IMR-90 (cell line): ENCODE results near the gene MTMR4. TPM values are rescaled to one million over a fixed set of nuclear protein-coding genes. Genes with fewer than 3 reads are reported as not detected.

Experiments
- ATAC-seq: fragments of 200-7000 bp; cut with Tn5 transposase; 2 replicates; pipeline ENCODE4 v1.9.1; 2020; ENCODE audit warnings: low read depth, mild to moderate bottlenecking, moderate library complexity
- BruUV-seq: library from RNA; stranded (reverse); fragments of 400-500 nt; replicated peaks from 2 replicates; lab custom pipeline; 2021; lab: Mats Ljungman, UMichigan
- CTCF ChIA-PET: fragments of 300-600 bp; formaldehyde crosslinking; extraction: SDS; loops from one replicate; lab custom pipeline; 2021; ENCODE audit warnings: antibody characterized with exemption; lab: Yijun Ruan, JAX
- POLR2A ChIA-PET: fragments of 300-600 bp; sonication (Branson Sonifier 250); formaldehyde crosslinking; loops from one replicate; lab custom pipeline; 2022; ENCODE audit warnings: antibody characterized with exemption; ENCODE audit not compliant: unreplicated experiment; lab: Charles Lee
- DNase-seq: peaks from one replicate; pipeline ENCODE4 v3.0.0; 2013
- H2AFZ ChIP-seq: replicated peaks from 2 replicates; pipeline ENCODE3; 2013; ENCODE audit warnings: low read length, mild to moderate bottlenecking; ENCODE audit not compliant: poor library complexity
- H2AK5ac ChIP-seq: 2 replicates; pipeline ENCODE4 v1.6.1; 2013; ENCODE audit warnings: low read depth, low read length, inconsistent platforms
- H2AK9ac ChIP-seq: replicated peaks from 2 replicates; pipeline ENCODE3; 2013; ENCODE audit warnings: mild to moderate bottlenecking, low read depth, low read length, moderate library complexity; ENCODE audit not compliant: poor library complexity
- H2BK120ac ChIP-seq: 2 replicates; pipeline ENCODE4 v1.6.1; 2013; ENCODE audit warnings: low read depth, low read length, inconsistent platforms
- H2BK15ac ChIP-seq: 3 replicates; pipeline ENCODE4 v1.6.1; 2013; ENCODE audit warnings: low read depth, low read length, inconsistent platforms
- H2BK20ac ChIP-seq: 2 replicates; pipeline ENCODE4 v1.6.1; 2013; ENCODE audit warnings: low read depth, mild to moderate bottlenecking, inconsistent platforms, low read length, moderate library complexity
- H2BK5ac ChIP-seq: 2 replicates; pipeline ENCODE4 v1.6.1; 2013; ENCODE audit warnings: mild to moderate bottlenecking, low read depth, low read length, inconsistent platforms; ENCODE audit not compliant: poor library complexity, severe bottlenecking
- H3K14ac ChIP-seq: replicated peaks from 2 replicates; pipeline ENCODE4 v1.6.1; 2013; ENCODE audit warnings: low read depth, low read length, inconsistent platforms
- H3K18ac ChIP-seq: 2 replicates; pipeline ENCODE4 v1.6.1; 2013; ENCODE audit warnings: low read depth, low read length, control low read depth
- H3K23ac ChIP-seq: 2 replicates; pipeline ENCODE4 v1.6.1; 2013; ENCODE audit warnings: low read depth, low read length, inconsistent platforms
- H3K27ac ChIP-seq: 2 replicates; pipeline ENCODE4 v1.5.1; 2013; ENCODE audit warnings: mild to moderate bottlenecking, control low read depth, low read length; ENCODE audit not compliant: insufficient read depth
- H3K27me3 ChIP-seq: 2 replicates; pipeline ENCODE4 v1.6.1; 2013; ENCODE audit warnings: low read length; ENCODE audit not compliant: control insufficient read depth, insufficient read depth
- H3K36me3 ChIP-seq: 2 replicates; pipeline ENCODE4 v1.6.1; 2013; ENCODE audit warnings: low read length, mixed read lengths; ENCODE audit not compliant: control insufficient read depth, insufficient read depth
- H3K4ac ChIP-seq: 2 replicates; pipeline ENCODE4 v1.6.1; 2013; ENCODE audit warnings: low read depth, low read length, inconsistent platforms
- H3K4me1 ChIP-seq: 2 replicates; pipeline ENCODE4 v1.6.1; 2013; ENCODE audit warnings: low read length, mixed read lengths; ENCODE audit not compliant: control insufficient read depth, insufficient read depth
- H3K4me2 ChIP-seq: 2 replicates; pipeline ENCODE4 v1.6.1; 2013; ENCODE audit warnings: low read depth, mild to moderate bottlenecking, control low read depth, low read length, moderate library complexity
- H3K4me3 ChIP-seq: 2 replicates; pipeline ENCODE4 v1.5.1; 2013; ENCODE audit warnings: low read depth, mild to moderate bottlenecking, control low read depth, low read length, moderate library complexity; ENCODE audit not compliant: insufficient read depth
- H3K56ac ChIP-seq: 2 replicates; pipeline ENCODE4 v1.6.1; 2013; ENCODE audit warnings: low read length, inconsistent platforms; ENCODE audit not compliant: insufficient read depth; ENCODE audit errors: extremely low read depth
- H3K79me1 ChIP-seq, 2 experiments: 2 replicates each; pipeline ENCODE4 v1.6.1; 2013; ENCODE audit warnings: low read length in 2 of 2, inconsistent platforms in 1 of 2, low read depth in 1 of 2
- H3K9ac ChIP-seq: 2 replicates; pipeline ENCODE4 v1.6.1; 2013; ENCODE audit warnings: low read depth, low read length, control low read depth
- H3K9me1 ChIP-seq: 2 replicates; pipeline ENCODE4 v1.6.1; 2013; ENCODE audit warnings: low read length, inconsistent platforms; ENCODE audit not compliant: insufficient read depth
- H3K9me3 ChIP-seq: 2 replicates; pipeline ENCODE4 v1.6.1; 2013; ENCODE audit warnings: low read length; ENCODE audit not compliant: control insufficient read depth, insufficient read depth
- H4K20me1 ChIP-seq: 2 replicates; pipeline ENCODE4 v1.6.1; 2013; ENCODE audit warnings: low read length, inconsistent platforms; ENCODE audit not compliant: insufficient read depth
- H4K5ac ChIP-seq: 2 replicates; pipeline ENCODE4 v1.6.1; 2013; ENCODE audit warnings: mild to moderate bottlenecking, low read depth, low read length, control low read depth
- H4K8ac ChIP-seq, 2 experiments: 2 replicates each; pipeline ENCODE4 v1.6.1; 2013; ENCODE audit warnings: low read depth in 2 of 2, low read length in 2 of 2, control low read depth in 1 of 2, inconsistent platforms in 1 of 2
- H4K91ac ChIP-seq: 2 replicates; pipeline ENCODE4 v1.6.1; 2013; ENCODE audit warnings: low read depth, low read length, inconsistent platforms; ENCODE audit not compliant: insufficient read depth
- BHLHE40 ChIP-seq: fragments of 150-350 bp; IDR thresholded peaks from 2 replicates; pipeline ENCODE4 v1.6.1; 2016; ENCODE audit warnings: mild to moderate bottlenecking, low read depth, low read length
- CEBPB ChIP-seq: IDR thresholded peaks from 2 replicates; pipeline ENCODE4 v1.6.1; 2012; ENCODE audit warnings: low read depth, low read length, improper control_type of control experiment
- CHD1 ChIP-seq: IDR thresholded peaks from 2 replicates; pipeline ENCODE4 v1.6.1; 2012; ENCODE audit warnings: low read depth, low read length, improper control_type of control experiment
- ELK1 ChIP-seq: fragments of 150-350 bp; IDR thresholded peaks from 2 replicates; pipeline ENCODE4 v1.6.1; 2016; ENCODE audit warnings: low read depth, mild to moderate bottlenecking, low read length, moderate library complexity, borderline replicate concordance
- FOS ChIP-seq: fragments of 150-350 bp; IDR thresholded peaks from 2 replicates; pipeline ENCODE4 v1.6.1; 2016; ENCODE audit warnings: low read depth, low read length
- MAZ ChIP-seq: IDR thresholded peaks from 2 replicates; pipeline ENCODE4 v1.6.1; 2012; ENCODE audit warnings: low read depth, mild to moderate bottlenecking, low read length, improper control_type of control experiment, moderate library complexity, borderline replicate concordance
- MXI1 ChIP-seq: IDR thresholded peaks from 2 replicates; pipeline ENCODE4 v1.6.1; 2012; ENCODE audit warnings: low read depth, mild to moderate bottlenecking, low read length, moderate library complexity, borderline replicate concordance
- NFE2L2 ChIP-seq: fragments of 150-350 bp; IDR thresholded peaks from 2 replicates; pipeline ENCODE4 v1.6.1; 2016; ENCODE audit warnings: low read depth, mild to moderate bottlenecking, low read length
- POLR2A ChIP-seq: IDR thresholded peaks from 2 replicates; pipeline ENCODE4 v1.6.1; 2012; ENCODE audit warnings: mild to moderate bottlenecking, low read depth, low read length
- RAD21 ChIP-seq: IDR thresholded peaks from 2 replicates; pipeline ENCODE4 v1.6.1; 2012; ENCODE audit warnings: low read length, improper control_type of control experiment
- RCOR1 ChIP-seq: IDR thresholded peaks from 2 replicates; pipeline ENCODE4 v1.6.1; 2012; ENCODE audit warnings: mild to moderate bottlenecking, low read length, improper control_type of control experiment; ENCODE audit not compliant: insufficient replicate concordance
- RFX5 ChIP-seq: IDR thresholded peaks from 2 replicates; pipeline ENCODE4 v1.8.0; 2012; ENCODE audit warnings: low read depth, mild to moderate bottlenecking, low read length, moderate library complexity
- SMC3 ChIP-seq: fragments of 150-350 bp; IDR thresholded peaks from 2 replicates; pipeline ENCODE4 v1.6.1; 2016; ENCODE audit warnings: low read depth, mild to moderate bottlenecking, antibody characterized with exemption, low read length, moderate library complexity
- USF2 ChIP-seq: fragments of 150-350 bp; IDR thresholded peaks from 2 replicates; pipeline ENCODE4 v1.6.1; 2017; ENCODE audit warnings: mild to moderate bottlenecking, antibody characterized with exemption, low read length, low read depth
- WGBS, 2 experiments: methylation state at CpG; one replicate each; pipeline versions ENCODE4 v1.1.5 to v1.1.7; 2013; ENCODE audit warnings: missing lambda C conversion rate in 2 of 2; ENCODE audit not compliant: insufficient read length in 1 of 2; ENCODE audit errors: extremely low coverage in 2 of 2; 5-methylcytosine and 5-hydroxymethylcytosine counted together
- dilution Hi-C: fragments of 300-500 bp; cut with HindIII; formaldehyde crosslinking; loops from one replicate; pipeline ENCODE4 v1.14.3; 2018; ENCODE audit warnings: low sequenced_read_pairs; ENCODE audit not compliant: unreplicated experiment
- in situ Hi-C: fragments of 300-500 bp; cut with MboI; formaldehyde crosslinking; loops from 3 replicates; pipeline ENCODE4 v1.14.3; 2019; ENCODE audit warnings: low sequenced_read_pairs, inconsistent platforms, mixed read lengths
- intact Hi-C: fragments of 100-400 bp; cut with micrococcal nuclease; formaldehyde crosslinking; loops from 2 replicates; pipeline ENCODE4 v1.10.0; 2022
- polyA plus RNA-seq, 3 experiments: library from polyadenylated mRNA; depleted of rRNA; stranded (reverse); fragments of >200 nt; gene quantifications; 2 replicates each; pipeline ENCODE4 v1.2.3, GENCODE V29; 2012; ENCODE audit warnings: low replicate concordance in 1 of 3
- total RNA-seq: library from RNA; depleted of rRNA; stranded (reverse); fragments of >200 nt; gene quantifications from 2 replicates; pipeline ENCODE4 v1.2.3, GENCODE V29; 2012
- TF ChIP-seq, protein P1 (sequence below): conservative IDR thresholded peaks from 2 replicates; pipeline ENCODE4 v1.5.1; 2012; ENCODE audit warnings: mild to moderate bottlenecking, low read depth, low read length, improper control_type of control experiment

MTMR4 gene
- total and polyA plus RNA-seq, 2 of the 4 experiments (the other 2 are of a cell fraction) = 13.2 to 42.5 TPM

GRCh38 chr17:58452738-58453137 lies 61.7 kb downstream of the MTMR4 start:
- dilution Hi-C loops (no loop called here), in situ Hi-C loops (no loop called here), intact Hi-C loops (no loop called here)
- no peak overlapping the region for H3K56ac ChIP-seq
- WGBS, 2 experiments = no CpG with 5 or more reads among the region's 1 CpG
- no peak overlapping the region for H2BK20ac ChIP-seq
- no TSS peak for BruUV-seq
- no peak overlapping the region for H2AK5ac ChIP-seq
- no peak overlapping the region for H3K14ac ChIP-seq
- no peaks in the 10 kb centered on the region for H3K4me1 ChIP-seq
- DNase-seq (peak; percentile 10), ATAC-seq (no peak)
- no peaks in the 10 kb centered on the region for H4K20me1 ChIP-seq
- H4K5ac ChIP-seq = no peak overlapping the region
- no peak overlapping the region for H3K23ac ChIP-seq
- H2BK15ac ChIP-seq = no peak overlapping the region
- H3K9me1 ChIP-seq = no peaks in the 10 kb centered on the region
- H3K9ac ChIP-seq = no peak overlapping the region
- no peaks in the 10 kb centered on the region for H3K9me3 ChIP-seq
- no peak overlapping the region for H3K4me2 ChIP-seq
- H3K27ac ChIP-seq = no peak overlapping the region
- H2AFZ ChIP-seq = no peak overlapping the region
- no peak overlapping the region for H4K91ac ChIP-seq
- ChIA-PET CTCF (no interaction called here), POLR2A (no interaction called here)
- no peak overlapping the region for H2BK120ac ChIP-seq
- no peaks in the 10 kb centered on the region for H3K79me1 ChIP-seq
- no peak overlapping the region for H2BK5ac ChIP-seq
- TF ChIP-seq RAD21 (no peak), ELK1 (no peak), SMC3 (no peak), USF2 (no peak), FOS (no peak), NFE2L2 (no peak), MAZ (no peak), POLR2A (no peak), BHLHE40 (no peak), CEBPB (no peak), MXI1 (no peak), CHD1 (no peak), RFX5 (no peak), RCOR1 (no peak)
- TF ChIP-seq, protein P1, sequence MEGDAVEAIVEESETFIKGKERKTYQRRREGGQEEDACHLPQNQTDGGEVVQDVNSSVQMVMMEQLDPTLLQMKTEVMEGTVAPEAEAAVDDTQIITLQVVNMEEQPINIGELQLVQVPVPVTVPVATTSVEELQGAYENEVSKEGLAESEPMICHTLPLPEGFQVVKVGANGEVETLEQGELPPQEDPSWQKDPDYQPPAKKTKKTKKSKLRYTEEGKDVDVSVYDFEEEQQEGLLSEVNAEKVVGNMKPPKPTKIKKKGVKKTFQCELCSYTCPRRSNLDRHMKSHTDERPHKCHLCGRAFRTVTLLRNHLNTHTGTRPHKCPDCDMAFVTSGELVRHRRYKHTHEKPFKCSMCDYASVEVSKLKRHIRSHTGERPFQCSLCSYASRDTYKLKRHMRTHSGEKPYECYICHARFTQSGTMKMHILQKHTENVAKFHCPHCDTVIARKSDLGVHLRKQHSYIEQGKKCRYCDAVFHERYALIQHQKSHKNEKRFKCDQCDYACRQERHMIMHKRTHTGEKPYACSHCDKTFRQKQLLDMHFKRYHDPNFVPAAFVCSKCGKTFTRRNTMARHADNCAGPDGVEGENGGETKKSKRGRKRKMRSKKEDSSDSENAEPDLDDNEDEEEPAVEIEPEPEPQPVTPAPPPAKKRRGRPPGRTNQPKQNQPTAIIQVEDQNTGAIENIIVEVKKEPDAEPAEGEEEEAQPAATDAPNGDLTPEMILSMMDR = no peak
- no peak overlapping the region for H2AK9ac ChIP-seq
- no peak overlapping the region for H3K4me3 ChIP-seq
- no peak overlapping the region for H4K8ac ChIP-seq
- H3K18ac ChIP-seq = no peak overlapping the region
- H3K27me3 ChIP-seq = no peaks in the 10 kb centered on the region; the same call in 1 of the 2 replicates
- no peak overlapping the region for H3K4ac ChIP-seq
- no peaks in the 10 kb centered on the region for H3K36me3 ChIP-seq
